Esophagus muscularis mucosa (tissue), 4 donors: ENCODE results near the gene ACRV1. TPM values are rescaled to one million over a fixed set of nuclear protein-coding genes. Genes with fewer than 3 reads are reported as not detected.

Experiments used
- DNase-seq: peaks from one replicate; pipeline ENCODE4 v3.0.0-alpha.2; 2017; ENCODE audit errors: extremely low spot score
- H3K27ac ChIP-seq, 4 donors: fragments of 200-600 bp; sonication (generic); replicated peaks in 1 of 4; 1 replicate in 3 of 4; 2 replicates in 1 of 4; pipeline ENCODE4 v1.5.1; 2016 to 2019; ENCODE audit warnings: mild to moderate bottlenecking in 1 of 4
- H3K27me3 ChIP-seq, 4 donors: fragments of 200-600 bp; sonication (generic); one replicate each; pipeline versions ENCODE4 v1.5.1 to v1.6.0; 2016 to 2019
- H3K36me3 ChIP-seq, 4 donors: fragments of 200-600 bp; sonication (generic); one replicate each; pipeline ENCODE4 v1.5.1; 2016 to 2019
- H3K4me1 ChIP-seq, 4 donors: fragments of 200-600 bp; sonication (generic); one replicate each; pipeline ENCODE4 v1.5.1; 2016 to 2019
- H3K4me3 ChIP-seq, 4 donors: fragments of 200-600 bp; sonication (generic); 1 replicate in 2 of 4; 2 replicates in 2 of 4; pipeline ENCODE4 v1.5.1; 2016 to 2019; ENCODE audit warnings: mild to moderate bottlenecking in 4 of 4, moderate library complexity in 1 of 4
- H3K9me3 ChIP-seq, 4 donors: fragments of 200-600 bp; sonication (generic); 1 replicate in 3 of 4; 2 replicates in 1 of 4; pipeline ENCODE4 v1.5.1; 2016 to 2019
- CTCF ChIP-seq, 3 experiments: fragments of 200-600 bp in 2 of 3; fragments of 450-650 bp in 1 of 3; sonication (generic) in 2 of 3; IDR thresholded peaks; one replicate each; pipeline ENCODE4 v1.5.1; 2017 to 2019; ENCODE audit warnings: antibody characterized with exemption in 3 of 3, mild to moderate bottlenecking in 2 of 3, moderate library complexity in 1 of 3
- EP300 ChIP-seq: sonication (generic); formaldehyde crosslinking; IDR thresholded peaks from one replicate; pipeline ENCODE4 v1.6.1; 2017; ENCODE audit warnings: antibody characterized with exemption
- POLR2A ChIP-seq: fragments of 450-650 bp; IDR thresholded peaks from one replicate; pipeline ENCODE4 v1.6.1; 2017; ENCODE audit warnings: antibody characterized with exemption, moderate library complexity, mild to moderate bottlenecking, low read depth
- POLR2AphosphoS5 ChIP-seq, 2 donors: sonication (generic); formaldehyde crosslinking; IDR thresholded peaks; one replicate each; pipeline ENCODE4 v1.6.1; 2017; ENCODE audit warnings: antibody characterized with exemption in 2 of 2
- WGBS: methylation state at CpG from one replicate; pipeline ENCODE4 v1.1.5; 2018; 5-methylcytosine and 5-hydroxymethylcytosine counted together
- intact Hi-C: fragments of 100-400 bp; cut with DNase I; formaldehyde crosslinking; loops from one replicate; pipeline ENCODE4 v1.15.1; 2023
- total RNA-seq, 4 donors: library from RNA; depleted of rRNA; stranded (reverse); fragments of >200 nt; gene quantifications; one replicate each; pipeline versions ENCODE4 v1.1.0 to v1.2.1, GENCODE V29; 2016

ACRV1 gene
- total RNA-seq, 4 donors from 2014 or later = not detected

- H3K27me3 ChIP-seq = no peaks in the 10 kb centered on the region
- H3K9me3 ChIP-seq = peaks cover 0 to 4% (median 0%) of the 10 kb centered on the region in 4 donors
- 98% methylated on average over 2 of the region's 2 CpGs for WGBS
- H3K36me3 ChIP-seq = no peaks in the 10 kb centered on the region
- no peaks in the 10 kb centered on the region for H3K4me1 ChIP-seq
- intact Hi-C loops = no loop called here
- H3K4me3 ChIP-seq = no peak overlapping the region
- DNase-seq = no peak
- TF ChIP-seq CTCF (IDR thresholded peaks at IDR 0.05) = no peak
- TF ChIP-seq POLR2A = no peak
- no peak for TF ChIP-seq EP300
- TF ChIP-seq POLR2AphosphoS5 (IDR thresholded peaks at IDR 0.05) = no peak
- H3K27ac ChIP-seq = no peak overlapping the region
Observed at GRCh38 chr11:125667151-125667550, 13.5 kb downstream of the ACRV1 start.

- Histone ChIP-seq H3K27ac (no peak overlapping the region), H3K36me3 (no peaks in the 10 kb centered on the region), H3K4me1 (no peaks in the 10 kb centered on the region), H3K4me3 (no peak overlapping the region), H3K9me3 (peaks cover 0 to 4% (median 0%) of the 10 kb centered on the region in 4 donors), H3K27me3 (no peaks in the 10 kb centered on the region)
- intact Hi-C loops = no loop called here
- no peak for TF ChIP-seq POLR2AphosphoS5 (IDR thresholded peaks at IDR 0.05)
- TF ChIP-seq POLR2A = no peak
- TF ChIP-seq EP300 = no peak
- TF ChIP-seq CTCF (IDR thresholded peaks at IDR 0.05) = no peak
- WGBS = 93% methylated on average over 3 of the region's 3 CpGs
- no peak for DNase-seq
Observed at GRCh38 chr11:125663910-125664309, 16.7 kb downstream of the ACRV1 start.

GRCh38 chr11:125662689-125663088, 18.0 kb downstream of the ACRV1 start:
- intact Hi-C loops = no loop called here
- no peak overlapping the region for H3K27ac ChIP-seq
- 93% methylated on average over 2 of the region's 2 CpGs for WGBS
- H3K4me3 ChIP-seq = no peak overlapping the region
- no peaks in the 10 kb centered on the region for H3K27me3 ChIP-seq
- DNase-seq = no peak
- no peaks in the 10 kb centered on the region for H3K4me1 ChIP-seq
- no peaks in the 10 kb centered on the region for H3K36me3 ChIP-seq
- TF ChIP-seq EP300 (no peak), POLR2AphosphoS5 (IDR thresholded peaks at IDR 0.05) (no peak), CTCF (IDR thresholded peaks at IDR 0.05) (no peak), POLR2A (no peak)
- H3K9me3 ChIP-seq = peaks cover 0 to 4% (median 0%) of the 10 kb centered on the region in 4 donors

GRCh38 chr11:125649465-125650166, 31.0 kb downstream of the ACRV1 start:
- Histone ChIP-seq H3K4me3 (no peak overlapping the region), H3K36me3 (peaks cover 0 to 2% (median 1%) of the 10 kb centered on the region in 4 donors), H3K27ac (no peak overlapping the region), H3K27me3 (no peaks in the 10 kb centered on the region), H3K4me1 (no peaks in the 10 kb centered on the region), H3K9me3 (no peaks in the 10 kb centered on the region)
- no peak for DNase-seq
- no peak for TF ChIP-seq EP300
- TF ChIP-seq POLR2AphosphoS5 (IDR thresholded peaks at IDR 0.05) = no peak
- no peak for TF ChIP-seq CTCF (IDR thresholded peaks at IDR 0.05)
- TF ChIP-seq POLR2A = no peak
- intact Hi-C loops = no loop called here
- 91% methylated on average over 6 of the region's 6 CpGs for WGBS

GRCh38 chr11:125645871-125646270, 34.8 kb downstream of the ACRV1 start:
- TF ChIP-seq EP300 (no peak), POLR2A (no peak), CTCF (IDR thresholded peaks at IDR 0.05) (no peak)
- WGBS = 97% methylated on average over 3 of the region's 3 CpGs
- H3K4me3 ChIP-seq = no peak overlapping the region
- no peaks in the 10 kb centered on the region for H3K9me3 ChIP-seq
- no peak for DNase-seq
- H3K27ac ChIP-seq = no peak overlapping the region
- H3K36me3 ChIP-seq = peaks cover 0 to 12% (median 4%) of the 10 kb centered on the region in 4 donors
- no peaks in the 10 kb centered on the region for H3K27me3 ChIP-seq
- intact Hi-C loops = no loop called here
- H3K4me1 ChIP-seq = no peaks in the 10 kb centered on the region
